ENCODE data around the gene RERE.
"Not testable (repeated sequence)": the region's sequence is repeated elsewhere in the genome, so short reads cannot be mapped to it uniquely, and the experiment has no call there.

RERE gene

GRCh38 chr1:8699679-8700078 is 117.8 kb downstream of the RERE start:
- TF ChIP-seq, protein P1, sequence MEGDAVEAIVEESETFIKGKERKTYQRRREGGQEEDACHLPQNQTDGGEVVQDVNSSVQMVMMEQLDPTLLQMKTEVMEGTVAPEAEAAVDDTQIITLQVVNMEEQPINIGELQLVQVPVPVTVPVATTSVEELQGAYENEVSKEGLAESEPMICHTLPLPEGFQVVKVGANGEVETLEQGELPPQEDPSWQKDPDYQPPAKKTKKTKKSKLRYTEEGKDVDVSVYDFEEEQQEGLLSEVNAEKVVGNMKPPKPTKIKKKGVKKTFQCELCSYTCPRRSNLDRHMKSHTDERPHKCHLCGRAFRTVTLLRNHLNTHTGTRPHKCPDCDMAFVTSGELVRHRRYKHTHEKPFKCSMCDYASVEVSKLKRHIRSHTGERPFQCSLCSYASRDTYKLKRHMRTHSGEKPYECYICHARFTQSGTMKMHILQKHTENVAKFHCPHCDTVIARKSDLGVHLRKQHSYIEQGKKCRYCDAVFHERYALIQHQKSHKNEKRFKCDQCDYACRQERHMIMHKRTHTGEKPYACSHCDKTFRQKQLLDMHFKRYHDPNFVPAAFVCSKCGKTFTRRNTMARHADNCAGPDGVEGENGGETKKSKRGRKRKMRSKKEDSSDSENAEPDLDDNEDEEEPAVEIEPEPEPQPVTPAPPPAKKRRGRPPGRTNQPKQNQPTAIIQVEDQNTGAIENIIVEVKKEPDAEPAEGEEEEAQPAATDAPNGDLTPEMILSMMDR (IDR thresholded peaks at IDR 0.05; ENCODE audit: low read depth, low read length, missing control alignments): no peak
- in situ Hi-C loops (cut with HindIII; ENCODE audit: low sequenced_read_pairs): no loop called here
- H3K4me3 ChIP-seq (ENCODE audit: low read depth, low read length): no peak overlapping the region
- no peak for DNase-seq (ENCODE audit: low read depth)

- H3K4me3 ChIP-seq (ENCODE audit: low read depth, low read length): no peak overlapping the region
- TF ChIP-seq, protein P1 (IDR thresholded peaks at IDR 0.05; ENCODE audit: low read depth, low read length, missing control alignments): no peak
- in situ Hi-C loops (cut with HindIII; ENCODE audit: low sequenced_read_pairs): no loop called here
- no peak for DNase-seq (ENCODE audit: low read depth)
Observed at GRCh38 chr1:8698937-8699447, 118.4 kb downstream of the RERE start.

DNA sequence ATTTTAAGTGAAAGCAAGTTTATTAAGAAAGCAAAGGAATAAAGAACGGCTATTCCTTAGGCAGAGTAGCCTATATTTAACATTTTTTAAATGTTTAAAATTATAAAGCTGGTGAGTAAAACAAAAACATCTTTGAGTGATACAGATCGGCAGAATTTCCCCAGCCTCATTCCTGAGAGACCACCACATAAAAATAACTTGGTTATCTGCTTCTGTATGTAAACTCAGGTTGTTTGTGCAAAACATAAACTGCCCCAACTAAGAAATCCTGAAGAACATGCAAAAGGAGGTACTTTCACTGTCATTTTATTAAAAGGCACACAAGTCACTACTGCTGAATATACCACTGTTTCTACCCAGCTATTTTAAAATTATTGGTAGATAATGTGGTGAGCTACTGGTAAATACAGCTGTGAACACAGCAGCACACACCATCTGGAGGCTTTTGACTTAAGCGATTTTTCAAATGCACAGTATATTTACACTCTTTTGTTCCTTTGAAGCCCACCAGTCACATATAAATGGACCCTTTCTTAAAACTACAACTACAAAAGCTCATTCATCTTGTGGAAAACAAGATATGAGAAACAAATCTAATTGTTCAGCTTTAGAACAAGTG is 119.3 kb downstream of the RERE start:
- H3K4me3 ChIP-seq (ENCODE audit: low read depth, low read length): no peak overlapping the region
- no peak for DNase-seq (ENCODE audit: low read depth)
- TF ChIP-seq, protein P1 (IDR thresholded peaks at IDR 0.05; ENCODE audit: low read depth, low read length, missing control alignments): no peak
- in situ Hi-C loops (cut with HindIII; ENCODE audit: low sequenced_read_pairs): no loop called here

DNA sequence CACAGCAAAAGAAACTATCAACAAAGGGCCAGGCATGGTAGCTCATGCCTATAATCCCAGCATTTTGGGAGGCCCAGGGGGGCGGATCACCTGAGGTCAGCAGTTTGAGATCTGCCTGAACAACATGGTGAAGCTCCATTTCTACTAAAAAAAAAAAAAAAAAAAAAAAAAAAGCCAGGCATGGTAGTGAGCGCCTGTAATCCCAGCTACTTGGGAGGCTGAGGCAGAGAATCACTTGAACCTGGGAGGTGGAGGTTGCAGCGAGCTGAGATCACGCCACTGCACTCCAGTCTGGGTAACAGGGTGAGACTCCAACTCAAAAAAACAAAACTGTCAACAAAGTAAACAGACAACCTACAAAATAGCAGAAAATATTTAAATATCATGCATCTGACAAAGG is 122.0 kb downstream of the RERE start:
- in situ Hi-C loops (cut with HindIII; ENCODE audit: low sequenced_read_pairs); H3K4me3 ChIP-seq (ENCODE audit: low read depth, low read length); DNase-seq (ENCODE audit: low read depth): not testable (repeated sequence)

DNA sequence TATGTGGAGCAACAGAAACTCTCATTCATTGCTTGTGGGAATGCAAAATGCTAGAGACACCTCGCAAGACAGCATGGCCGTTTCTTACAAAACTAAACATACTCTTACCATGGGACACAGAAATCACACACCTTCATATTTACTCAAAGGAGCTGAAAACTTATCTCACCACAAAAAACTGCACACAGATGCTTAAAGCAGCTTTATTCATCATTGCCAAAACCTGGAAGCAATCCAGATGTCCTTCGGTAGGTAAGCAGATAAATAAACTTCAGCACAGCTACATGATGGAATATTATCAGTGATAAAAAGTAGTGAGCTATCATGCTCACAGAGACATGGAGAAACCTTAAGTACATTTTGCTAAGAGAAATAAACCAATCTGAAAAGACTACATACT is 124.3 kb downstream of the RERE start:
- DNase-seq (ENCODE audit: low read depth): no peak
- in situ Hi-C loops (cut with HindIII; ENCODE audit: low sequenced_read_pairs): no loop called here
- TF ChIP-seq, protein P1 (IDR thresholded peaks at IDR 0.05; ENCODE audit: low read depth, low read length, missing control alignments): no peak
- H3K4me3 ChIP-seq (ENCODE audit: low read depth, low read length): no peak overlapping the region

DNA sequence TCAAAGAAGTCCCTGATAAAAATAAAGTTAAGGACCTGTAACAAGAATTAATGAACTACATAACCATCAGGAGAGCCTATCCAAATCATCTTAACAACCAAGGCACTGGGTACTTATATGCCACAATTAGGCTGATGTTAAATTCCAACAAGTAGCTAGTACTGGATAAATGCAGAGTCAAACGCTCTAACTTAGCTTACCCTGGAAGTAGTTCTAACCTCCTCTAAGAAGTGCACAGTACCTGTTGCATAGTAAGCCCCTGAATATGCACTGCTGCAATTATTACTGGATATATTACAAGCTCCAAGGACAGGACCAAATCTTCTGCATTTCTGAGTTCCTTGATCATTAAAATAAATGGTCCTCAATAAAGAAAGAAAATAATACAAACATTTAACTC is 125.8 kb downstream of the RERE start:
- no peak overlapping the region for H3K4me3 ChIP-seq (ENCODE audit: low read depth, low read length)
- TF ChIP-seq, protein P1 (IDR thresholded peaks at IDR 0.05; ENCODE audit: low read depth, low read length, missing control alignments): no peak
- DNase-seq (ENCODE audit: low read depth): no peak
- in situ Hi-C loops (cut with HindIII; ENCODE audit: low sequenced_read_pairs): no loop called here

- in situ Hi-C loops (cut with HindIII; ENCODE audit: low sequenced_read_pairs): no loop called here
- H3K4me3 ChIP-seq (ENCODE audit: low read depth, low read length): no peak overlapping the region
- DNase-seq (ENCODE audit: low read depth): no peak
- TF ChIP-seq, protein P1 (IDR thresholded peaks at IDR 0.05; ENCODE audit: low read depth, low read length, missing control alignments): no peak
Observed at GRCh38 chr1:8690253-8690525, 127.3 kb downstream of the RERE start.
